GM12891 (cell line): Measurements from ENCODE around the gene EMC6.

ENCODE experiments used
- POLR2A ChIP-seq: IDR thresholded peaks from 2 replicates; pipeline ENCODE4 v1.6.1; 2011; ENCODE audit warnings: low read depth, low read length, control low read depth
- POLR2AphosphoS5 ChIP-seq: IDR thresholded peaks from 2 replicates; pipeline ENCODE4 v1.6.1; 2011; ENCODE audit warnings: low read depth, low read length, control low read depth
- TAF1 ChIP-seq: IDR thresholded peaks from 2 replicates; pipeline ENCODE4 v1.6.1; 2011; ENCODE audit warnings: low read depth, low read length, control low read depth

DNA sequence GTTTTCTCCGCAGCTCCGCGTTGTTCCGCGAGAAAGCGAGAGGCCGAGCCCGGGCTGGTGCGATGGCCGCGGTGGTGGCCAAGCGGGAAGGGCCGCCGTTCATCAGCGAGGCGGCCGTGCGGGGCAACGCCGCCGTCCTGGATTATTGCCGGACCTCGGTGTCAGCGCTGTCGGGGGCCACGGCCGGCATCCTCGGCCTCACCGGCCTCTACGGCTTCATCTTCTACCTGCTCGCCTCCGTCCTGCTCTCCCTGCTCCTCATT lies 404 bp downstream of the EMC6 start:
- TF ChIP-seq POLR2A (no peak), TAF1 (no peak), POLR2AphosphoS5 (no peak)
